Measurements from ENCODE around the gene SHF. TPM values are rescaled to one million over a fixed set of nuclear protein-coding genes. Genes with fewer than 3 reads are reported as not detected.

The SHF gene
- total and polyA plus RNA-seq, 2 of the 8 experiments (the other 6 are each of a cell fraction or from before 2014, with no cell fraction given): 13.1 to 26.7 TPM

DNA sequence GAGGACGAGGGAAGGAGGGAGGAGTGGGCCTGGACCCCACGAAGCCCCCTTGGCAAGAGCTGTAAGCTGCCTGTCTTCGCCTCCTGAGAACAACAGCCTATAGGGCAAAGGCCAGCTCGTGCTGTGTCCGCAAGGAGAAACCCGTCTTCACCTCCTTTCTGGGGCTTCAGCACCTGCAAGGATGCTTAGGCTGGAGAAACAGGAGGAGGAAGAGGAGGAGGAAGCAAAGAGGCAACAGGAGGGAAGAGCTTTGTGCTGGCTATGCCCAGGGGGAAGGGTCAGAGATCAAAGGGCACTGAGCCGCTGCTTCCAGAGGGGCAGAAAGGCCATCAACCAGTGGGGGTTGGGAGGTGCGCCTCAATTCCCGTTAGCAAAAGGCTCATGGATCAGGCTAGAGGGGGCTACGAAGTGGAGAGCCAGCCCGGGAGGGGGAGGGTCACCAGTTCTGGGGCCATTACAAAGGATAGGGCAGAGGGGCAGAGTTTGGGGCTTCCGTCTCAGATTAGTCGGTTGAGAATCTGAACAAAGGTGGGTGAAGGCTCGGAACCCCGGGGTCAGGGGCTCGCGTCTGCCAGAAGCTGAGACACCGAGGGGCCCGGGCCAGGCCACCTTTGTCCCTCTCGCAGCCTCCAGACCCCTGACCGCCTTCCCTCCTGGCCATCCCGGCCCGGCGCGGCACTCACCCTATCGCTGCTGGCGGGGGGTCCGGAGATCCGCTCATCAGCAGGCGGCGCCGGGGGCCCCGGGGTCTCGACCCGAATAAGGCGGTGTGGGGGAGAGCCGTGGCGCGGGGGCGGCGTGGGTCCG, 792 bp downstream of the SHF start (continued):
- peak; percentile 53 for TF ChIP-seq KDM4A (IDR thresholded peaks at IDR 0.05; ENCODE audit: low read depth, low read length, severe bottlenecking)
- peak in 1 of 2 experiments; percentile 69; a peak in 1 of 4 replicates for TF ChIP-seq HDAC2 (IDR thresholded peaks at IDR 0.05; ENCODE audit: borderline replicate concordance in 1 of 2, low read depth in 2 of 2, low read length in 2 of 2)
- peak; percentile 38; the same call in 1 of the 2 replicates for TF ChIP-seq SP1 (IDR thresholded peaks at IDR 0.05; ENCODE audit: low read depth, low read length)
- TF ChIP-seq EP300 (IDR thresholded peaks at IDR 0.05; ENCODE audit: borderline replicate concordance in 1 of 2, low read depth in 2 of 2, low read length in 2 of 2): no peak
